ENCODE data around the gene PDCL3. TPM values are rescaled to one million over a fixed set of nuclear protein-coding genes. Genes with fewer than 3 reads are reported as not detected.

PDCL3 gene
- total RNA-seq, 1 donor from 2014 or later = 24.9 TPM

GRCh38 chr2:100614455-100615000, 51.7 kb downstream of the PDCL3 start:
- Histone ChIP-seq H3K9me3 (ENCODE audit: low read depth) (no peaks in the 10 kb centered on the region), H3K27me3 (no peaks in the 10 kb centered on the region), H3K79me2 (ENCODE audit: low read depth) (no peaks in the 10 kb centered on the region), H2AFZ (replicated peaks) (no peak overlapping the region), H4K20me1 (ENCODE audit: low read depth) (no peaks in the 10 kb centered on the region), H3K4me1 (no peaks in the 10 kb centered on the region), H3K4me2 (no peak overlapping the region), H3K36me3 (no peaks in the 10 kb centered on the region), H3K4me3 (no peak overlapping the region), H3K9ac (no peak overlapping the region), H3F3A (ENCODE audit: low read depth) (no peaks in the 10 kb centered on the region), H3K27ac (no peak overlapping the region)
- Mint-ChIP-seq H3K4me1 (no peaks in the 10 kb centered on the region), H3K9me3 (no peaks in the 10 kb centered on the region), H3K4me3 (no peak overlapping the region), H3K36me3 (no peaks in the 10 kb centered on the region), H3K27ac (peak overlapping the region; percentile 76), H3K27me3 (ENCODE audit: insufficient read depth, low read depth) (no peaks in the 10 kb centered on the region)
- DNase-seq (ENCODE audit: low spot score) = no peak
- TF ChIP-seq, protein P1, sequence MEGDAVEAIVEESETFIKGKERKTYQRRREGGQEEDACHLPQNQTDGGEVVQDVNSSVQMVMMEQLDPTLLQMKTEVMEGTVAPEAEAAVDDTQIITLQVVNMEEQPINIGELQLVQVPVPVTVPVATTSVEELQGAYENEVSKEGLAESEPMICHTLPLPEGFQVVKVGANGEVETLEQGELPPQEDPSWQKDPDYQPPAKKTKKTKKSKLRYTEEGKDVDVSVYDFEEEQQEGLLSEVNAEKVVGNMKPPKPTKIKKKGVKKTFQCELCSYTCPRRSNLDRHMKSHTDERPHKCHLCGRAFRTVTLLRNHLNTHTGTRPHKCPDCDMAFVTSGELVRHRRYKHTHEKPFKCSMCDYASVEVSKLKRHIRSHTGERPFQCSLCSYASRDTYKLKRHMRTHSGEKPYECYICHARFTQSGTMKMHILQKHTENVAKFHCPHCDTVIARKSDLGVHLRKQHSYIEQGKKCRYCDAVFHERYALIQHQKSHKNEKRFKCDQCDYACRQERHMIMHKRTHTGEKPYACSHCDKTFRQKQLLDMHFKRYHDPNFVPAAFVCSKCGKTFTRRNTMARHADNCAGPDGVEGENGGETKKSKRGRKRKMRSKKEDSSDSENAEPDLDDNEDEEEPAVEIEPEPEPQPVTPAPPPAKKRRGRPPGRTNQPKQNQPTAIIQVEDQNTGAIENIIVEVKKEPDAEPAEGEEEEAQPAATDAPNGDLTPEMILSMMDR (IDR thresholded peaks at IDR 0.05) = no peak
- TF ChIP-seq EZH2phosphoT487 (IDR thresholded peaks at IDR 0.05) (no peak), EZH2 (IDR thresholded peaks at IDR 0.05) (no peak)

GRCh38 chr2:100615471-100615870, 52.7 kb downstream of the PDCL3 start:
- no peaks in the 10 kb centered on the region for H3K9me3 ChIP-seq (ENCODE audit: low read depth)
- no peaks in the 10 kb centered on the region for H3K36me3 Mint-ChIP-seq
- no peak overlapping the region for H2AFZ ChIP-seq (replicated peaks)
- H3K4me2 ChIP-seq = no peak overlapping the region
- no peak overlapping the region for H3K4me3 ChIP-seq
- H3K4me3 Mint-ChIP-seq = peak overlapping the region; percentile 30
- H3K27me3 ChIP-seq = no peaks in the 10 kb centered on the region
- no peaks in the 10 kb centered on the region for H3K27me3 Mint-ChIP-seq (ENCODE audit: insufficient read depth, low read depth)
- no peak overlapping the region for H3K27ac Mint-ChIP-seq
- H3K4me1 ChIP-seq = no peaks in the 10 kb centered on the region
- H3K4me1 Mint-ChIP-seq = no peaks in the 10 kb centered on the region
- H3K79me2 ChIP-seq (ENCODE audit: low read depth) = no peaks in the 10 kb centered on the region
- H3K9ac ChIP-seq = no peak overlapping the region
- H3K36me3 ChIP-seq = no peaks in the 10 kb centered on the region
- TF ChIP-seq EZH2 (IDR thresholded peaks at IDR 0.05) (no peak), EZH2phosphoT487 (IDR thresholded peaks at IDR 0.05) (no peak)
- TF ChIP-seq, protein P1 (IDR thresholded peaks at IDR 0.05) = no peak
- H4K20me1 ChIP-seq (ENCODE audit: low read depth) = no peaks in the 10 kb centered on the region
- no peaks in the 10 kb centered on the region for H3F3A ChIP-seq (ENCODE audit: low read depth)
- H3K9me3 Mint-ChIP-seq = no peaks in the 10 kb centered on the region
- no peak overlapping the region for H3K27ac ChIP-seq
- no peak for DNase-seq (ENCODE audit: low spot score)

DNA sequence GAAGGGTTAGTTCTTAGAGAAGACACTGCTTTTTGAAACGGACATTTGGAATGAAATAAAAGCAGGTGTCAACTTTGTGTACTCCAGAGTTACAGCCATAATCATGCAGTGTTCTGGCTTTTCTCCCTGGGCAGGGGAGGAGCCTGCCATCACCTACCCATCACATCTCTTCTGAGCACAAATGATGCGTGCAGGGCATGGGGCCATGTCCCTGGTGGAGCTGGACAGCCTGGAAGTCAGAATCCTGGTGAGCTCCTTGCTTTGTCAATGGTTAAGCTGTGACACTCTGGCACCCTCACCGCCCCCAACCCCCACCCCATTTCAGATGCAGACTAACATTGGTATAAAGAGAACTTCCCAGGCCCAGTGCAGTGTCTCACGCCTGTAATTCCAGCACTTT, 53.1 kb downstream of the PDCL3 start:
- no peaks in the 10 kb centered on the region for H3F3A ChIP-seq (ENCODE audit: low read depth)
- Mint-ChIP-seq H3K9me3 (peaks cover 3% of the 10 kb centered on the region), H3K27me3 (ENCODE audit: insufficient read depth, low read depth) (no peaks in the 10 kb centered on the region), H3K27ac (no peak overlapping the region), H3K36me3 (no peaks in the 10 kb centered on the region), H3K4me1 (no peaks in the 10 kb centered on the region), H3K4me3 (no peak overlapping the region)
- H3K9me3 ChIP-seq (ENCODE audit: low read depth) = no peaks in the 10 kb centered on the region
- H3K4me3 ChIP-seq = no peak overlapping the region
- H3K27me3 ChIP-seq = no peaks in the 10 kb centered on the region
- no peak overlapping the region for H3K9ac ChIP-seq
- H3K27ac ChIP-seq = no peak overlapping the region
- no peaks in the 10 kb centered on the region for H3K4me1 ChIP-seq
- no peaks in the 10 kb centered on the region for H3K36me3 ChIP-seq
- no peak overlapping the region for H3K4me2 ChIP-seq
- H2AFZ ChIP-seq (replicated peaks) = no peak overlapping the region
- H3K79me2 ChIP-seq (ENCODE audit: low read depth) = no peaks in the 10 kb centered on the region
- TF ChIP-seq, protein P1 (IDR thresholded peaks at IDR 0.05) = no peak
- no peak for TF ChIP-seq EZH2 (IDR thresholded peaks at IDR 0.05)
- no peak for TF ChIP-seq EZH2phosphoT487 (IDR thresholded peaks at IDR 0.05)
- no peaks in the 10 kb centered on the region for H4K20me1 ChIP-seq (ENCODE audit: low read depth)
- DNase-seq (ENCODE audit: low spot score) = no peak
